ENCODE results near the gene BET1. TPM values are rescaled to one million over a fixed set of nuclear protein-coding genes. Genes with fewer than 3 reads are reported as not detected.

The BET1 gene
- total RNA-seq, 1 donor from 2014 or later = 30.5 TPM

GRCh38 chr7:93985101-93985500, 19.1 kb downstream of the BET1 start:
- H3K36me3 Mint-ChIP-seq (ENCODE audit: insufficient read depth) = no peaks in the 10 kb centered on the region
- no peak for DNase-seq (ENCODE audit: low spot score, unreplicated experiment)
- no peaks in the 10 kb centered on the region for H3K9me3 Mint-ChIP-seq (ENCODE audit: low read depth)
- H3K4me3 Mint-ChIP-seq (ENCODE audit: low read depth) = no peak overlapping the region
- H3K4me1 Mint-ChIP-seq (ENCODE audit: low read depth) = no peaks in the 10 kb centered on the region
- H3K27me3 Mint-ChIP-seq = no peaks in the 10 kb centered on the region
- no peak for TF ChIP-seq CTCF (IDR thresholded peaks at IDR 0.05; ENCODE audit: unreplicated experiment)
- no peak overlapping the region for H3K27ac Mint-ChIP-seq

- no peaks in the 10 kb centered on the region for H3K36me3 Mint-ChIP-seq (ENCODE audit: insufficient read depth)
- H3K27me3 Mint-ChIP-seq = no peaks in the 10 kb centered on the region
- H3K9me3 Mint-ChIP-seq (ENCODE audit: low read depth) = no peaks in the 10 kb centered on the region
- no peaks in the 10 kb centered on the region for H3K4me1 Mint-ChIP-seq (ENCODE audit: low read depth)
- no peak overlapping the region for H3K4me3 Mint-ChIP-seq (ENCODE audit: low read depth)
- DNase-seq (ENCODE audit: low spot score, unreplicated experiment) = no peak
- H3K27ac Mint-ChIP-seq = no peak overlapping the region
- no peak for TF ChIP-seq CTCF (IDR thresholded peaks at IDR 0.05; ENCODE audit: unreplicated experiment)
These were observed 20.1 kb downstream of the BET1 start for GRCh38 chr7:93984024-93984423.

- H3K4me3 Mint-ChIP-seq (ENCODE audit: low read depth) = no peak overlapping the region
- no peaks in the 10 kb centered on the region for H3K36me3 Mint-ChIP-seq (ENCODE audit: insufficient read depth)
- no peak for DNase-seq (ENCODE audit: low spot score, unreplicated experiment)
- no peak for TF ChIP-seq CTCF (IDR thresholded peaks at IDR 0.05; ENCODE audit: unreplicated experiment)
- no peaks in the 10 kb centered on the region for H3K27me3 Mint-ChIP-seq
- no peak overlapping the region for H3K27ac Mint-ChIP-seq
- H3K9me3 Mint-ChIP-seq (ENCODE audit: low read depth) = no peaks in the 10 kb centered on the region
- H3K4me1 Mint-ChIP-seq (ENCODE audit: low read depth) = no peaks in the 10 kb centered on the region
These were observed 22.7 kb downstream of the BET1 start for GRCh38 chr7:93981480-93981874.

- DNase-seq (ENCODE audit: low spot score, unreplicated experiment) = no peak
- no peak for TF ChIP-seq CTCF (IDR thresholded peaks at IDR 0.05; ENCODE audit: unreplicated experiment)
- H3K27ac Mint-ChIP-seq = no peak overlapping the region
- H3K4me1 Mint-ChIP-seq (ENCODE audit: low read depth) = no peaks in the 10 kb centered on the region
- H3K27me3 Mint-ChIP-seq = no peaks in the 10 kb centered on the region
- no peaks in the 10 kb centered on the region for H3K36me3 Mint-ChIP-seq (ENCODE audit: insufficient read depth)
- H3K4me3 Mint-ChIP-seq (ENCODE audit: low read depth) = no peak overlapping the region
- no peaks in the 10 kb centered on the region for H3K9me3 Mint-ChIP-seq (ENCODE audit: low read depth)
These were observed 23.2 kb downstream of the BET1 start for GRCh38 chr7:93980744-93981479.

- no peak overlapping the region for H3K27ac Mint-ChIP-seq
- H3K27me3 Mint-ChIP-seq = no peaks in the 10 kb centered on the region
These were observed 26.8 kb downstream of the BET1 start for GRCh38 chr7:93977211-93977950.

More at GRCh38 chr7:93977211-93977950, 26.8 kb downstream of the BET1 start:
- no peak for TF ChIP-seq CTCF (IDR thresholded peaks at IDR 0.05; ENCODE audit: unreplicated experiment)
- DNase-seq (ENCODE audit: low spot score, unreplicated experiment) = no peak
- H3K36me3 Mint-ChIP-seq (ENCODE audit: insufficient read depth) = no peaks in the 10 kb centered on the region
- H3K4me1 Mint-ChIP-seq (ENCODE audit: low read depth) = no peaks in the 10 kb centered on the region
- no peaks in the 10 kb centered on the region for H3K9me3 Mint-ChIP-seq (ENCODE audit: low read depth)
- H3K4me3 Mint-ChIP-seq (ENCODE audit: low read depth) = no peak overlapping the region

Data from progenitor cell of endocrine pancreas (in vitro differentiated cells).